Neural cell (in vitro differentiated cells): Measurements from ENCODE around the gene ATG4A. TPM values are rescaled to one million over a fixed set of nuclear protein-coding genes. Genes with fewer than 3 reads are reported as not detected.

ENCODE experiments used
- H2AFZ ChIP-seq: fragments of 200-600, 300-800 bp; sonication (generic), shearing (Covaris generic); 2 replicates; pipeline ENCODE4 v1.6.0; 2014; ENCODE audit warnings: low read depth, mild to moderate bottlenecking, antibody characterized with exemption, low read length, moderate library complexity
- H3F3A ChIP-seq: fragments of 200-600 bp; shearing (Covaris generic); 2 replicates; pipeline ENCODE4 v1.6.1; 2016; ENCODE audit warnings: mild to moderate bottlenecking, moderate library complexity, mixed read lengths, antibody characterized with exemption, low read length; ENCODE audit not compliant: insufficient read depth, poor library complexity, severe bottlenecking
- H3K27ac ChIP-seq: fragments of 200-600, 300-800 bp; sonication (generic), shearing (Covaris generic); 2 replicates; pipeline ENCODE4 v1.5.1; 2014; ENCODE audit warnings: mild to moderate bottlenecking, low read length, moderate library complexity
- H3K27me3 ChIP-seq: fragments of 300-800, 200-600 bp; sonication (generic), shearing (Covaris generic); 2 replicates; pipeline ENCODE4 v1.6.0; 2014; ENCODE audit warnings: mild to moderate bottlenecking, low read depth, low read length, moderate library complexity; ENCODE audit not compliant: insufficient read depth
- H3K36me3 ChIP-seq: fragments of 300-800, 200-600 bp; sonication (generic), shearing (Covaris generic); 2 replicates; pipeline ENCODE4 v1.5.1; 2014; ENCODE audit warnings: mild to moderate bottlenecking, antibody characterized with exemption, low read length, moderate library complexity; ENCODE audit not compliant: insufficient read depth
- H3K4me2 ChIP-seq: fragments of 300-800, 200-600 bp; sonication (generic), shearing (Covaris generic); 2 replicates; pipeline ENCODE4 v1.6.0; 2014; ENCODE audit warnings: mild to moderate bottlenecking, low read length
- H3K4me3 ChIP-seq: fragments of 300-800, 200-600 bp; sonication (generic), shearing (Covaris generic); 2 replicates; pipeline ENCODE4 v1.5.1; 2014; ENCODE audit warnings: mild to moderate bottlenecking, low read length, moderate library complexity
- H3K79me2 ChIP-seq: fragments of 200-600 bp; shearing (Covaris generic); replicated peaks from 2 replicates; pipeline ENCODE4 v1.6.0; 2014; ENCODE audit warnings: mild to moderate bottlenecking, low read length, moderate library complexity; ENCODE audit not compliant: insufficient read depth
- H3K9ac ChIP-seq: fragments of 300-800, 200-600 bp; sonication (generic), shearing (Covaris generic); 2 replicates; pipeline ENCODE4 v1.6.1; 2016; ENCODE audit warnings: mild to moderate bottlenecking, low read length, mixed read lengths
- H3K9me2 ChIP-seq: fragments of 200-600 bp; shearing (Covaris generic); 2 replicates; pipeline ENCODE4 v1.6.1; 2016; ENCODE audit warnings: mild to moderate bottlenecking, low read length, mixed read lengths; ENCODE audit not compliant: insufficient read depth
- H3K9me3 ChIP-seq: fragments of 200-600, 300-800 bp; sonication (generic), shearing (Covaris generic); 2 replicates; pipeline ENCODE4 v1.6.1; 2016; ENCODE audit warnings: mild to moderate bottlenecking, mixed run types, low read length, moderate library complexity, mixed read lengths
- H4K20me1 ChIP-seq: fragments of 200-600 bp; shearing (Covaris generic); 2 replicates; pipeline ENCODE4 v1.6.1; 2016; ENCODE audit warnings: mild to moderate bottlenecking, mixed run types; ENCODE audit not compliant: insufficient read depth
- EP300 ChIP-seq: fragments of 450-650 bp; conservative IDR thresholded peaks from 2 replicates; pipeline ENCODE4 v1.6.1; 2014; ENCODE audit warnings: antibody characterized with exemption, mild to moderate bottlenecking, moderate library complexity; ENCODE audit not compliant: poor library complexity, severe bottlenecking
- EZH2 ChIP-seq: fragments of 200-600, 300-800 bp; shearing (Covaris generic), sonication (generic); IDR thresholded peaks from 2 replicates; pipeline ENCODE4 v1.6.1; 2014; ENCODE audit warnings: antibody characterized with exemption, low read length, borderline replicate concordance, mild to moderate bottlenecking; ENCODE audit not compliant: insufficient read depth, poor library complexity, severe bottlenecking
- MXI1 ChIP-seq: fragments of 450-650 bp; conservative IDR thresholded peaks from 2 replicates; pipeline ENCODE4 v1.6.1; 2014; ENCODE audit warnings: antibody characterized with exemption, mild to moderate bottlenecking; ENCODE audit not compliant: poor library complexity, severe bottlenecking
- POLR2AphosphoS5 ChIP-seq: IDR thresholded peaks from 2 replicates; pipeline ENCODE4 v1.6.1; 2012
- RAD21 ChIP-seq: fragments of 450-650 bp; conservative IDR thresholded peaks from 2 replicates; pipeline ENCODE4 v1.6.1; 2014; ENCODE audit warnings: antibody characterized with exemption, mild to moderate bottlenecking, moderate library complexity
- SMC3 ChIP-seq: fragments of 450-650 bp; conservative IDR thresholded peaks from 2 replicates; pipeline ENCODE4 v1.6.1; 2014; ENCODE audit warnings: antibody characterized with exemption, mild to moderate bottlenecking, moderate library complexity; ENCODE audit not compliant: poor library complexity
- TAF1 ChIP-seq: IDR thresholded peaks from 2 replicates; pipeline ENCODE4 v1.6.1; 2012; ENCODE audit warnings: low read depth
- polyA plus RNA-seq: library from polyadenylated mRNA; depleted of rRNA; stranded (reverse); fragments of >200 nt; gene quantifications from 2 replicates; pipeline ENCODE4 v1.2.3, GENCODE V29; 2014
- TF ChIP-seq, protein P1 (sequence below): IDR thresholded peaks from 2 replicates; pipeline ENCODE4 v1.6.1; 2012; ENCODE audit warnings: borderline replicate concordance
- TF ChIP-seq, protein P2 (sequence below): fragments of 450-650 bp; IDR thresholded peaks from 2 replicates; pipeline ENCODE4 v1.5.1; 2014; ENCODE audit warnings: antibody characterized with exemption, mild to moderate bottlenecking, moderate library complexity; ENCODE audit not compliant: poor library complexity, severe bottlenecking

ATG4A gene
- polyA plus RNA-seq, 1 donor from 2014 or later, result 20.4 TPM

DNA sequence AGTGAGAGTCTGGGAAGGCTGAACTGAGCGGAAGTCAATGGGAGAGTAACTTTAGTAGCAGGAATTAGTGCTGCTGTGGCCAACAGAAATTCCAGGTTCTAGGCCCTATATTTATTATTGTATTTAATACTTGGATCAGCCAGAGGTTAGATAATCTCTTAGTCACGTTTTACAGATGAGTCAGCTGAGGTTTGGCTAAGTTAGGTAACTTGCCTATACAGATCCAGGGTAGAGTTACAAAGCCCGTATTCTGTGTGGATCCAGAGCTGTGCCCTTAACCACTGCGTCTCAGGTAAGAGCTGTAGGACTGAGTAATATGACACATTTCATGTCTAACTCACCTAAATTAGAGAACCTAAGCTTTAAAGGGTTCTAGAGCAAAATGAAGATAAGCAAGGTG lies 20.7 kb upstream of the ATG4A start:
- H3K9ac ChIP-seq, result no peak overlapping the region
- no peak overlapping the region for H3K4me2 ChIP-seq
- no peaks in the 10 kb centered on the region for H3K36me3 ChIP-seq
- H3K27me3 ChIP-seq, result no peaks in the 10 kb centered on the region
- H3K9me3 ChIP-seq, result no peaks in the 10 kb centered on the region
- no peaks in the 10 kb centered on the region for H3F3A ChIP-seq
- TF ChIP-seq RAD21, result no peak
- no peak for TF ChIP-seq POLR2AphosphoS5
- TF ChIP-seq SMC3, result no peak
- no peak for TF ChIP-seq MXI1
- TF ChIP-seq, protein P1, sequence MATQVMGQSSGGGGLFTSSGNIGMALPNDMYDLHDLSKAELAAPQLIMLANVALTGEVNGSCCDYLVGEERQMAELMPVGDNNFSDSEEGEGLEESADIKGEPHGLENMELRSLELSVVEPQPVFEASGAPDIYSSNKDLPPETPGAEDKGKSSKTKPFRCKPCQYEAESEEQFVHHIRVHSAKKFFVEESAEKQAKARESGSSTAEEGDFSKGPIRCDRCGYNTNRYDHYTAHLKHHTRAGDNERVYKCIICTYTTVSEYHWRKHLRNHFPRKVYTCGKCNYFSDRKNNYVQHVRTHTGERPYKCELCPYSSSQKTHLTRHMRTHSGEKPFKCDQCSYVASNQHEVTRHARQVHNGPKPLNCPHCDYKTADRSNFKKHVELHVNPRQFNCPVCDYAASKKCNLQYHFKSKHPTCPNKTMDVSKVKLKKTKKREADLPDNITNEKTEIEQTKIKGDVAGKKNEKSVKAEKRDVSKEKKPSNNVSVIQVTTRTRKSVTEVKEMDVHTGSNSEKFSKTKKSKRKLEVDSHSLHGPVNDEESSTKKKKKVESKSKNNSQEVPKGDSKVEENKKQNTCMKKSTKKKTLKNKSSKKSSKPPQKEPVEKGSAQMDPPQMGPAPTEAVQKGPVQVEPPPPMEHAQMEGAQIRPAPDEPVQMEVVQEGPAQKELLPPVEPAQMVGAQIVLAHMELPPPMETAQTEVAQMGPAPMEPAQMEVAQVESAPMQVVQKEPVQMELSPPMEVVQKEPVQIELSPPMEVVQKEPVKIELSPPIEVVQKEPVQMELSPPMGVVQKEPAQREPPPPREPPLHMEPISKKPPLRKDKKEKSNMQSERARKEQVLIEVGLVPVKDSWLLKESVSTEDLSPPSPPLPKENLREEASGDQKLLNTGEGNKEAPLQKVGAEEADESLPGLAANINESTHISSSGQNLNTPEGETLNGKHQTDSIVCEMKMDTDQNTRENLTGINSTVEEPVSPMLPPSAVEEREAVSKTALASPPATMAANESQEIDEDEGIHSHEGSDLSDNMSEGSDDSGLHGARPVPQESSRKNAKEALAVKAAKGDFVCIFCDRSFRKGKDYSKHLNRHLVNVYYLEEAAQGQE, result no peak
- TF ChIP-seq, protein P2, sequence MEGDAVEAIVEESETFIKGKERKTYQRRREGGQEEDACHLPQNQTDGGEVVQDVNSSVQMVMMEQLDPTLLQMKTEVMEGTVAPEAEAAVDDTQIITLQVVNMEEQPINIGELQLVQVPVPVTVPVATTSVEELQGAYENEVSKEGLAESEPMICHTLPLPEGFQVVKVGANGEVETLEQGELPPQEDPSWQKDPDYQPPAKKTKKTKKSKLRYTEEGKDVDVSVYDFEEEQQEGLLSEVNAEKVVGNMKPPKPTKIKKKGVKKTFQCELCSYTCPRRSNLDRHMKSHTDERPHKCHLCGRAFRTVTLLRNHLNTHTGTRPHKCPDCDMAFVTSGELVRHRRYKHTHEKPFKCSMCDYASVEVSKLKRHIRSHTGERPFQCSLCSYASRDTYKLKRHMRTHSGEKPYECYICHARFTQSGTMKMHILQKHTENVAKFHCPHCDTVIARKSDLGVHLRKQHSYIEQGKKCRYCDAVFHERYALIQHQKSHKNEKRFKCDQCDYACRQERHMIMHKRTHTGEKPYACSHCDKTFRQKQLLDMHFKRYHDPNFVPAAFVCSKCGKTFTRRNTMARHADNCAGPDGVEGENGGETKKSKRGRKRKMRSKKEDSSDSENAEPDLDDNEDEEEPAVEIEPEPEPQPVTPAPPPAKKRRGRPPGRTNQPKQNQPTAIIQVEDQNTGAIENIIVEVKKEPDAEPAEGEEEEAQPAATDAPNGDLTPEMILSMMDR, result no peak
- no peak for TF ChIP-seq EP300
- no peak for TF ChIP-seq TAF1
- TF ChIP-seq EZH2, result no peak
- H3K9me2 ChIP-seq, result no peaks in the 10 kb centered on the region
- no peak overlapping the region for H3K27ac ChIP-seq
- H3K79me2 ChIP-seq, result no peaks in the 10 kb centered on the region
- no peak overlapping the region for H3K4me3 ChIP-seq
- no peaks in the 10 kb centered on the region for H4K20me1 ChIP-seq
- no peak overlapping the region for H2AFZ ChIP-seq

DNA sequence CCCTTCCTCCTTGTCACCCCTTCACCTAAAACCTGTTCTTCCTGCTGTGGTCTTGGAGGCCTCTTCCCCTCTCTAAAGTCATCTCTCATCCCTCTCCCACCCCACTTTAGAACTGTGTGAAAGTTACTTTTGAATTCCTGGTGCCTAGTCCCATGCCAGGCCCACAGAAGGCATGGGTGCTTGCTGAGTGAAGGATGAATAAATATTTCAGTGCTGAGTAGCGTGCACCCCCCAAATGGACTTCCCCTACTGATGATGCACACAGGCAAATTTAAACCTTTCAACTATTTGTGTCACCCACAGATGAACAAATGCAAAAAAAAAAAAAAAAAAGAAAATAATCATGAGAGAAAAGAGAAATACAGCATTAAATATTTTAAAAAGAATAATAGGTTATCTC lies 20.0 kb upstream of the ATG4A start:
- Histone ChIP-seq H3K79me2 (no peaks in the 10 kb centered on the region), H3K4me2 (no peak overlapping the region), H3K27ac (no peak overlapping the region), H3K9me2 (no peaks in the 10 kb centered on the region), H3F3A (no peaks in the 10 kb centered on the region), H3K36me3 (no peaks in the 10 kb centered on the region), H3K4me3 (no peak overlapping the region), H4K20me1 (no peaks in the 10 kb centered on the region), H3K27me3 (no peaks in the 10 kb centered on the region), H3K9me3 (no peaks in the 10 kb centered on the region), H2AFZ (no peak overlapping the region), H3K9ac (no peak overlapping the region)
- TF ChIP-seq SMC3 (no peak), RAD21 (no peak), MXI1 (no peak), EP300 (no peak), EZH2 (no peak), POLR2AphosphoS5 (no peak), TAF1 (no peak)
- TF ChIP-seq, protein P2, result no peak
- TF ChIP-seq, protein P1, result no peak
